Vagina (tissue), 2 donors: ENCODE results near the gene GAD1.

Experiments used
- CTCF ChIP-seq, 3 experiments: fragments of 450-650 bp in 2 of 3; fragments of 200-600 bp in 1 of 3; sonication (generic) in 1 of 3; IDR thresholded peaks; one replicate each; pipeline ENCODE4 v1.5.1; 2017 to 2019; ENCODE audit warnings: antibody characterized with exemption in 3 of 3, mild to moderate bottlenecking in 2 of 3, moderate library complexity in 2 of 3
- POLR2A ChIP-seq, 2 donors: fragments of 450-650 bp; IDR thresholded peaks; one replicate each; pipeline ENCODE4 v1.6.1; 2017; ENCODE audit warnings: antibody characterized with exemption in 2 of 2, mild to moderate bottlenecking in 2 of 2, moderate library complexity in 2 of 2
- POLR2AphosphoS5 ChIP-seq, 2 donors: sonication (generic); formaldehyde crosslinking; IDR thresholded peaks; one replicate each; pipeline ENCODE4 v1.9.0; 2017; ENCODE audit warnings: antibody characterized with exemption in 2 of 2, mild to moderate bottlenecking in 2 of 2, low read depth in 1 of 2; ENCODE audit not compliant: insufficient read depth in 1 of 2

DNA sequence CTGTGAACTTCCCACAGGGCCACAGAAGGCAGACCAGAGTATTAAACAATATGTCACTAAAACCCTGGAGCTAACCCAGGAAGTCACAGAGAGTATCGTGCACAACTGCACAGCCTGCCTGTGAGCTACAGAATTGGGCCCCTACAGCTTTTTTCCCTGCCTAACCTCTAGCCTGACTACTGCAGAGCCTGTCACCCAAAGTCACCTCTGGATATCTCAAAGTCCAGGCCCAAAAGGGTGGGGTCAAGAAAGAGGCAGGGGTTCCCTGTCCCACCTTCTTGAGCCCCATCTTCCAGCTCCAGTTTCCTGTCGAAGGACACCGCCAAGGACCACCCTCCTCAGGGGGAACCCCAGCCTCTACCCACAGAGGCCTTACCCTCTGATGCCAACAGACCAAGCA lies 13.5 kb downstream of the GAD1 start:
- TF ChIP-seq CTCF (IDR thresholded peaks at IDR 0.05) (no peak), POLR2A (IDR thresholded peaks at IDR 0.05) (no peak), POLR2AphosphoS5 (IDR thresholded peaks at IDR 0.05; ENCODE audit: insufficient read depth in 1 of 2, low read depth in 1 of 2) (no peak)
